NT2/D1 (cell line): Measurements from ENCODE around the gene DIS3L2.
"Not testable (repeated sequence)": the region's sequence is repeated elsewhere in the genome, so short reads cannot be mapped to it uniquely, and the experiment has no call there.

Experiments
- DNase-seq: peaks from one replicate; pipeline ENCODE4 v3.0.0-alpha.2; 2011; ENCODE audit warnings: low read depth, low spot score
- H3K27me3 ChIP-seq: 2 replicates; pipeline ENCODE4 v1.6.0; 2011; ENCODE audit warnings: mild to moderate bottlenecking; ENCODE audit not compliant: insufficient read length, insufficient read depth
- H3K36me3 ChIP-seq: 2 replicates; pipeline ENCODE4 v1.6.1; 2011; ENCODE audit warnings: mild to moderate bottlenecking, low read length, mixed read lengths; ENCODE audit not compliant: insufficient read depth, insufficient read length
- H3K4me1 ChIP-seq: 2 replicates; pipeline ENCODE4 v1.5.1; 2011; ENCODE audit not compliant: insufficient read depth, insufficient read length
- H3K4me3 ChIP-seq: 2 replicates; pipeline ENCODE4 v1.5.1; 2011; ENCODE audit warnings: low read depth; ENCODE audit not compliant: insufficient read length
- H3K9ac ChIP-seq: 2 replicates; pipeline ENCODE4 v1.6.0; 2011; ENCODE audit warnings: low read depth; ENCODE audit not compliant: insufficient read length
- H3K9me3 ChIP-seq: 2 replicates; pipeline ENCODE4 v1.5.1; 2011; ENCODE audit warnings: mild to moderate bottlenecking, low read length; ENCODE audit not compliant: insufficient read depth
- SUZ12 ChIP-seq: IDR thresholded peaks from 2 replicates; pipeline ENCODE4 v1.6.1; 2011; ENCODE audit not compliant: insufficient read length, insufficient read depth; ENCODE audit errors: extremely low read depth
- YY1 ChIP-seq: IDR thresholded peaks from 2 replicates; pipeline ENCODE4 v1.6.1; 2011; ENCODE audit not compliant: insufficient read length, insufficient read depth
- ZNF274 ChIP-seq: IDR thresholded peaks from 2 replicates; pipeline ENCODE4 v1.6.1; 2011; ENCODE audit warnings: mild to moderate bottlenecking, low read depth, low read length

DIS3L2 gene

GRCh38 chr2:232377841-232378734, 416.6 kb downstream of the DIS3L2 start:
- H3K9ac ChIP-seq = peak overlapping the region; percentile 21
- no peaks in the 10 kb centered on the region for H3K36me3 ChIP-seq
- DNase-seq = no peak
- TF ChIP-seq SUZ12 (no peak), ZNF274 (no peak), YY1 (no peak)
- H3K9me3 ChIP-seq = no peaks in the 10 kb centered on the region
- H3K27me3 ChIP-seq = no peaks in the 10 kb centered on the region
- H3K4me3 ChIP-seq = no peak overlapping the region
- H3K4me1 ChIP-seq = peaks cover 6% of the 10 kb centered on the region

GRCh38 chr2:232378735-232379151, 417.2 kb downstream of the DIS3L2 start, which contains the start of gene ALPP:
Gene ALPP (plus strand): TSS chr2:232378751. CDS start chr2:232378803, 52 bp downstream.
- not testable (repeated sequence) for H3K4me1 ChIP-seq, H3K9me3 ChIP-seq, H3K27me3 ChIP-seq, DNase-seq, H3K4me3 ChIP-seq, H3K36me3 ChIP-seq
- H3K9ac ChIP-seq = peak within 1 kb of the TSS; percentile 21

GRCh38 chr2:232379610-232380590, 418.4 kb downstream of the DIS3L2 start:
- DNase-seq, H3K9ac ChIP-seq: not testable (repeated sequence)

GRCh38 chr2:232381204-232382031, 419.9 kb downstream of the DIS3L2 start:
- H3K9me3 ChIP-seq, H3K4me3 ChIP-seq, H3K36me3 ChIP-seq, H3K9ac ChIP-seq, H3K4me1 ChIP-seq, DNase-seq, H3K27me3 ChIP-seq: not testable (repeated sequence)

More at GRCh38 chr2:232379610-232380590, 418.4 kb downstream of the DIS3L2 start:
- not testable (repeated sequence) for H3K36me3 ChIP-seq, H3K4me3 ChIP-seq, H3K4me1 ChIP-seq, H3K27me3 ChIP-seq, H3K9me3 ChIP-seq

GRCh38 chr2:232382331-232383225, 421.1 kb downstream of the DIS3L2 start:
- H3K4me3 ChIP-seq = no peak overlapping the region
- peaks cover 8% of the 10 kb centered on the region for H3K36me3 ChIP-seq
- no peak for DNase-seq
- H3K4me1 ChIP-seq = peaks cover 10% of the 10 kb centered on the region
- no peak for TF ChIP-seq SUZ12
- no peak for TF ChIP-seq YY1
- no peak for TF ChIP-seq ZNF274
- no peaks in the 10 kb centered on the region for H3K27me3 ChIP-seq
- no peaks in the 10 kb centered on the region for H3K9me3 ChIP-seq
- no peak overlapping the region for H3K9ac ChIP-seq

GRCh38 chr2:232384466-232384865, 423.0 kb downstream of the DIS3L2 start:
- Histone ChIP-seq H3K27me3 (no peaks in the 10 kb centered on the region), H3K4me1 (peaks cover 4% of the 10 kb centered on the region), H3K9me3 (no peaks in the 10 kb centered on the region), H3K36me3 (peaks cover 8% of the 10 kb centered on the region), H3K9ac (no peak overlapping the region), H3K4me3 (no peak overlapping the region)
- no peak for TF ChIP-seq SUZ12
- no peak for TF ChIP-seq ZNF274
- no peak for TF ChIP-seq YY1
- no peak for DNase-seq

- H3K4me3 ChIP-seq, H3K27me3 ChIP-seq, H3K9ac ChIP-seq: not testable (repeated sequence)
Observed at GRCh38 chr2:232385058-232385457, 423.5 kb downstream of the DIS3L2 start.

More at GRCh38 chr2:232385058-232385457, 423.5 kb downstream of the DIS3L2 start:
- H3K9me3 ChIP-seq, DNase-seq, H3K36me3 ChIP-seq, H3K4me1 ChIP-seq: not testable (repeated sequence)
